GM18867 (cell line): ENCODE measurements around the gene FARP1.

Experiments
- ATAC-seq: cut with Tn5 transposase; IDR thresholded peaks from one replicate; pipeline ENCODE4 v1.9.1; 2021; ENCODE audit warnings: mild to moderate bottlenecking, moderate library complexity; ENCODE audit not compliant: unreplicated experiment

Gene FARP1

DNA sequence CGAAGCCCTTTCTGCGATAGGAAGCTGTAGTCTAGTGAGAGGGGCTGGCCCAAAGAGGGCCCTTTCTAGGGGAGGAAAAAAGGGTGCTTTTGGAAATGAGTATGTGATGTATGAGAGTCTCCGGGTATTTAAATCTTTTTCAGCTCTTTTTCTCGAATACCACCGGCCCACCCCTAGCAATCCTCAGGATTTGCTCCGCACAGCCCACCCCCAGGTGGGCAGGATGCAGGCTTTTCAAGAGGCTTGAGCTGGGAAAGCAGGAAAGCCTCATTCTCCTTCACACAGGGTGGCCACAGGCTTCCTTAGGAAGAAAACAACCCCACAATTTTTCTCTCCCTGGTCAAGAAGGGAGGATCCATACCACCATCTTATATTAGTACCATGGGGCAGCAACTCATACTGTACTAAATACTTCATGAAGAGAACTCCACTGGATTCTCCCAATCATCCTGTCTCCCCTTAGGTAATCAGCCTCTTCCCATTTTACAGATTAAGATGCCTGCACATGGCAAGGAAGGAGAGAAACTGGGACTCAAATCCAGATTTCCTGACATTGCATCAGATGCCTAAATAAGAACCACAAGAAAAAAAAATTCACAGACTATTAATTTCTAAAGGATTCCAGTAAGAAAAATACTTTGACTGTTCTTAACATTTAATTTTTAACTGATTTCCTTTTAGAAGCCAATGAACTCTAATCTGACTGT lies 349.6 kb downstream of the FARP1 start:
- no peak for ATAC-seq

DNA sequence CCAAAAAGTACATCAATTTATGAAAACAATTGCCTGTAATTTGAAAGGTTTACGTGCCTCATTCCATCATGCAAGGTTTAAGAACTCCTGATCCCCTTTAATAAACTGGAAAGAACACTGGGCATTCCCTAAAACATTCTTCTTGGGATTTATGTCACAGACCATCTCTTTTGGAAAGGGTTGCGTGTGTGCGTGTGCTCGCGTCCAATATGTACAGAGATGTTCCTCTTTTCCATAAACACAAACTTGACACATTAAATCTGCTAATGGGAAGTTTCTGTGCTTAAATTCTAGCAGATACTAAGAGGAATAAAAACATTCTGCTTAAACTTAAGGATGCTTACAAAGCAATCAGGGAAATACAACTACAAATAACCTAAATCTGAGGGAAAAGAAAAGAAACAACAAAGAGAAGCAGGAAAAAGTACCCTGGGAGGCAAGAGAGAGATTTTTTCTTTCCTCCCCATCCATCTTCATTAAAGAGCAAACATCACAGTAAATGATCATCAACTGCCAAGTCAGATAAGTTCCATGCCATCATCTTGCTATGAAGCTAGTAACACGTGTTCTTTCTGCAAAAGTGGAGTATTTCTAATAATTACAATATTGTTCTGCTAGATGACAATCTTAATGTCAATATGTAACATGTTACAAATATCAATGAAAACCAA lies 350.3 kb downstream of the FARP1 start:
- no peak for ATAC-seq

GRCh38 chr13:98494769-98495168 lies 351.9 kb downstream of the FARP1 start:
- ATAC-seq, result no peak

DNA sequence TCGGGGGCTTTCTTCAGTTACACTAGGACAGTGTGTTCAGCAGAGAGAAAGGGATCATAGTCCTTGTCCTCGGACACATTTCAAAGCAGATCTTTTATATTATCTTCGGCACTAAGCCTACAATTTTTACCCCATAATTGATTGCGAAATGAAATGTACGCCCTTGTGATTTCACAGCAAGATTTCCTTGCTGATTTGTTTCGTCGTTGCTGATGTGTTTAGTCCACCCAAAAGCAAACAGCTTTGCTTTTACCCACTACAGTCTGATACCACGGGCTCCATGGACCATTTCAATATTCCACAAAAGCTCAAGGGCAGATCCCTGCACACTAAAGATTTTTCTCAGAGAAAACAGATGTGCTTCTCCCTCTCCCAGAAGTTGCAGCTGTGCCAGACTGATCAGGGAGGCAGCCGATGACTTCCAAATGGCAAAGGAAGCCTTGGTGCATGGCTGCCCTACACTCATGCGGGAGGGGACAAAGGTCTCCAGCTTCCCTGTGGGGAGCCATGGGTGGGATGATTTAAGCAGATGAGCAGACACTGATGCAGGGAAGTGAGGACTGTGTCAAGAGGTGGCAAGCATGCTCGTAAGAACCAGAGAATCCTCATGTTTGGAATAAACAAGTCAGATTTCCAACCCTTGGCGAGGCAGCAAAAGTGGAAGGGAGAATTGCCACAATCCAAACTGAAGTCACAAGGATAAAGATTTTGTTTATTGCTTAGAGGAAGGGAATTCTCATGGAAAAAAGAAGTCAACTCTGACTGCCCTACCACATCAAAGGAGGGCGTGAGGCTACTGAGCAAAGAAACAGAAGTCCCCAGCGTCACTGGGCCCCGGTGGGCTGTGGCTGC lies 353.0 kb downstream of the FARP1 start:
- no peak for ATAC-seq

DNA sequence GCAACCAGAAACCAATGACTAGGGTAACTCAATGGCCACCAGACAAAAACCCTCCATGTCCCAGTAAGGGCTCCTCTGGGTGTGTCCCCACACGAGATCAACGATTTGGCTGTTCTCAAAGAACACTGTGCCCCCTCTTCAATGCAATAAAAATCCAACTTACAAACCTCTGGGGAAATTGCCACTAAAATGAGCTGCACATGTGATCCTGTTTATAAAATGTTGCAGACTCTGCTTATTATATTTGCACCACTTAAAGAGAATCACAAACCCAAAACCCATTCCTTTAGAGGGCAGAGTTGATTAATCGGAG lies 353.5 kb downstream of the FARP1 start:
- ATAC-seq, result no peak

DNA sequence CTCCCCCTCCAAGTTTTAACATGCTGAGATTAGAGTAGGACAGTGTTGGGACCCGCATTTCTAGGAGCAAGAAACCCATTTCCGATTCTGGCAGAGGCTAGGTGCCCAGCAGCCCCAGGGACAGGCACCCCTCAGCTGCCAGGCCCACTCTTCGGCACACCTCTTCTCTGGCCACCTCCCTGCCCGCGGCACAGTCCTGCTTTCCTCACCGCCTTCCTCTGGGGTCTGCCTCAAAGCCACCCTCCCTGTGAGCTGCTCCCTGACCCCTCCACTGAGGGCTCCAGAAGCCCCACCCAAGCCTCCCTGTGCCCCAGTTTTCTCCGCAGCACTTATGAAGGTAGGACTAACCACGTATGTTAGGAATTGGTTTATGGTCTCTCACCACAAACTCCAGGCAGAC lies 354.1 kb downstream of the FARP1 start:
- no peak for ATAC-seq

- ATAC-seq, result peak; percentile 78
These were observed 358.1 kb downstream of the FARP1 start for GRCh38 chr13:98500963-98501421.

GRCh38 chr13:98503175-98504028 lies 360.5 kb downstream of the FARP1 start:
- ATAC-seq, result no peak

GRCh38 chr13:98504029-98504351 lies 361.1 kb downstream of the FARP1 start:
- ATAC-seq, result no peak

- peak; percentile 58 for ATAC-seq
These were observed 361.6 kb downstream of the FARP1 start for GRCh38 chr13:98504371-98504963.
